HG03565 (cell line): ENCODE results near the gene EME1.

ENCODE experiments used
- ATAC-seq: cut with Tn5 transposase; IDR thresholded peaks from one replicate; pipeline ENCODE4 v1.9.1; 2021; ENCODE audit warnings: mild to moderate bottlenecking, moderate library complexity; ENCODE audit not compliant: unreplicated experiment

The EME1 gene

GRCh38 chr17:50347117-50347893 is 25.7 kb upstream of the EME1 start:
- no peak for ATAC-seq

- ATAC-seq, result no peak
Observed at GRCh38 chr17:50347894-50348291, 25.1 kb upstream of the EME1 start.

GRCh38 chr17:50348522-50349242 is 24.3 kb upstream of the EME1 start:
- no peak for ATAC-seq

GRCh38 chr17:50349243-50349600 is 23.8 kb upstream of the EME1 start:
- ATAC-seq, result no peak

GRCh38 chr17:50350733-50351132 is 22.3 kb upstream of the EME1 start:
- no peak for ATAC-seq

- ATAC-seq, result no peak
Observed at GRCh38 chr17:50352072-50352692, 20.8 kb upstream of the EME1 start.

- ATAC-seq, result no peak
Observed at GRCh38 chr17:50352693-50353599, 20.1 kb upstream of the EME1 start.

- no peak for ATAC-seq
Observed at GRCh38 chr17:50353600-50354195, 19.3 kb upstream of the EME1 start.

- no peak for ATAC-seq
Observed at GRCh38 chr17:50354198-50354597, 18.8 kb upstream of the EME1 start.

GRCh38 chr17:50354776-50355175 is 18.3 kb upstream of the EME1 start:
- ATAC-seq, result no peak

GRCh38 chr17:50355336-50355700 is 17.7 kb upstream of the EME1 start:
- no peak for ATAC-seq

- no peak for ATAC-seq
Observed at GRCh38 chr17:50355701-50356341, 17.2 kb upstream of the EME1 start.

- no peak for ATAC-seq
Observed at GRCh38 chr17:50356418-50356817, 16.6 kb upstream of the EME1 start.

GRCh38 chr17:50356892-50357510 is 16.0 kb upstream of the EME1 start:
- no peak for ATAC-seq

GRCh38 chr17:50358177-50358576 is 14.9 kb upstream of the EME1 start:
- no peak for ATAC-seq

GRCh38 chr17:50359005-50359699 is 13.9 kb upstream of the EME1 start:
- ATAC-seq, result no peak

- ATAC-seq, result no peak
Observed at GRCh38 chr17:50359998-50360461, 13.0 kb upstream of the EME1 start.

- no peak for ATAC-seq
Observed at GRCh38 chr17:50360486-50361115, 12.4 kb upstream of the EME1 start.
